Testis (tissue), 2 donors: ENCODE measurements around the gene SLC25A1.

Experiments used
- POLR2A ChIP-seq: fragments of 450-650 bp; IDR thresholded peaks from one replicate; pipeline ENCODE4 v1.6.1; 2017; ENCODE audit warnings: antibody characterized with exemption, mild to moderate bottlenecking, moderate library complexity
- TF ChIP-seq, protein P1 (sequence below), 3 experiments: fragments of 450-650 bp in 2 of 3; fragments of 200-600 bp in 1 of 3; sonication (generic) in 1 of 3; IDR thresholded peaks; one replicate each; pipeline ENCODE4 v1.5.1; 2016 to 2019; ENCODE audit warnings: antibody characterized with exemption in 3 of 3, mild to moderate bottlenecking in 2 of 3, moderate library complexity in 1 of 3

- TF ChIP-seq, protein P1, sequence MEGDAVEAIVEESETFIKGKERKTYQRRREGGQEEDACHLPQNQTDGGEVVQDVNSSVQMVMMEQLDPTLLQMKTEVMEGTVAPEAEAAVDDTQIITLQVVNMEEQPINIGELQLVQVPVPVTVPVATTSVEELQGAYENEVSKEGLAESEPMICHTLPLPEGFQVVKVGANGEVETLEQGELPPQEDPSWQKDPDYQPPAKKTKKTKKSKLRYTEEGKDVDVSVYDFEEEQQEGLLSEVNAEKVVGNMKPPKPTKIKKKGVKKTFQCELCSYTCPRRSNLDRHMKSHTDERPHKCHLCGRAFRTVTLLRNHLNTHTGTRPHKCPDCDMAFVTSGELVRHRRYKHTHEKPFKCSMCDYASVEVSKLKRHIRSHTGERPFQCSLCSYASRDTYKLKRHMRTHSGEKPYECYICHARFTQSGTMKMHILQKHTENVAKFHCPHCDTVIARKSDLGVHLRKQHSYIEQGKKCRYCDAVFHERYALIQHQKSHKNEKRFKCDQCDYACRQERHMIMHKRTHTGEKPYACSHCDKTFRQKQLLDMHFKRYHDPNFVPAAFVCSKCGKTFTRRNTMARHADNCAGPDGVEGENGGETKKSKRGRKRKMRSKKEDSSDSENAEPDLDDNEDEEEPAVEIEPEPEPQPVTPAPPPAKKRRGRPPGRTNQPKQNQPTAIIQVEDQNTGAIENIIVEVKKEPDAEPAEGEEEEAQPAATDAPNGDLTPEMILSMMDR (IDR thresholded peaks at IDR 0.05): no peak
- no peak for TF ChIP-seq POLR2A
These were observed 36.8 kb upstream of the SLC25A1 start for GRCh38 chr22:19215360-19215759.
